Choroid plexus epithelial cell (primary cell): ENCODE measurements around the gene KCNJ4.

Experiments used
- DNase-seq: peaks from one replicate; pipeline ENCODE4 v3.0.0-alpha.2; 2010; ENCODE audit warnings: low read depth
- H3K4me3 ChIP-seq: 2 replicates; pipeline ENCODE4 v1.5.1; 2011; ENCODE audit warnings: low read depth, mild to moderate bottlenecking, control low read depth, low read length, moderate library complexity
- TF ChIP-seq, protein P1 (sequence below): conservative IDR thresholded peaks from 2 replicates; pipeline ENCODE4 v1.5.1; 2011; ENCODE audit warnings: low read depth, mild to moderate bottlenecking, control low read depth, inconsistent platforms, low read length, moderate library complexity

The KCNJ4 gene

DNA sequence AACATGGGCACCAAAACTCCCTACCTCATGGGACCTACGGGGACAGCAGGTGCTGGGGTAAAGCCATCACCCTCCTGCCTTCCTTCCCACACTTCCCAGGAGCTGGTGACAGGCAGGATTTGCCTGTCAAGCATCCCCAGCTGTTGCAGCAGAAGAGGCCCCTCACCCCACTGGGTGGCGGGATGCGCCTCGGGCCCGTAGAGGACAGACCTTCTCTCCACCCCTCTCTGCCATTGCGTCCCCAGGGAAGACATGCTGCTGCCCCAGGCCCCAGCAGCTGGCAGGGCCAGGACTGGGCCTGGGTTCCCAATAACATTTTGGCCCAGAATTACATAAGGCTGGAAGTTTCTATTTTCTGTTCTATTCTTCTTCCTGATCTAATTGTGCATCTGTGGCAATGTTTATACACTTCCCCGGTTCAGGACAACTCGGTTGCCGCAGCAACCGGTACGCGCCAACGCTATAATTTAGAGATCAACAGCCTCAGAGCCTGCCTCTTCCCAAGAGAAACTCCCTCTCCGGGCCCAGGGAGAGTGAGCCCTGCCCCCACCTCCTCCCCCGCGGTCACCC lies 25.4 kb downstream of the KCNJ4 start:
- TF ChIP-seq, protein P1, sequence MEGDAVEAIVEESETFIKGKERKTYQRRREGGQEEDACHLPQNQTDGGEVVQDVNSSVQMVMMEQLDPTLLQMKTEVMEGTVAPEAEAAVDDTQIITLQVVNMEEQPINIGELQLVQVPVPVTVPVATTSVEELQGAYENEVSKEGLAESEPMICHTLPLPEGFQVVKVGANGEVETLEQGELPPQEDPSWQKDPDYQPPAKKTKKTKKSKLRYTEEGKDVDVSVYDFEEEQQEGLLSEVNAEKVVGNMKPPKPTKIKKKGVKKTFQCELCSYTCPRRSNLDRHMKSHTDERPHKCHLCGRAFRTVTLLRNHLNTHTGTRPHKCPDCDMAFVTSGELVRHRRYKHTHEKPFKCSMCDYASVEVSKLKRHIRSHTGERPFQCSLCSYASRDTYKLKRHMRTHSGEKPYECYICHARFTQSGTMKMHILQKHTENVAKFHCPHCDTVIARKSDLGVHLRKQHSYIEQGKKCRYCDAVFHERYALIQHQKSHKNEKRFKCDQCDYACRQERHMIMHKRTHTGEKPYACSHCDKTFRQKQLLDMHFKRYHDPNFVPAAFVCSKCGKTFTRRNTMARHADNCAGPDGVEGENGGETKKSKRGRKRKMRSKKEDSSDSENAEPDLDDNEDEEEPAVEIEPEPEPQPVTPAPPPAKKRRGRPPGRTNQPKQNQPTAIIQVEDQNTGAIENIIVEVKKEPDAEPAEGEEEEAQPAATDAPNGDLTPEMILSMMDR = no peak
- no peak overlapping the region for H3K4me3 ChIP-seq
- DNase-seq = peak; percentile 17

DNA sequence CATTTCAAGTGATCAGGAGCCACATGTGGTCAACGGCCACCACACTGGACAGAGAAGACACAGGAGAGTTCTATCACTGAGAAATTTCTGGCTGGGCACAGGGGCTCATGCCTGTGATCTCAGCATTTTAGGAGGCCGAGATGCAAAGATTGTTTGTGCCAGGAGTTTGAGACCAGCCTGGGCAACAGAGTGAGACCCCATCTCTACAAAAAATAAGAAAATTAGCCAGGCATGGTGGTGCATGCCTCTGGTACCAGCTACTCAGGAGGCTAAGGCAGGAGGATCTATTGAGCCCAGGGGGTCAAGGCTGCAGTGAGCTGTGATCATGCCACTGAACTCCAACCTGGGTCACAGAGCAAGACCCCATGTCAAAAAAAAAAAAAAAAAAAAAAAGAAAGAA lies 26.3 kb downstream of the KCNJ4 start:
- DNase-seq = no peak
- TF ChIP-seq, protein P1 = no peak
- H3K4me3 ChIP-seq = no peak overlapping the region

DNA sequence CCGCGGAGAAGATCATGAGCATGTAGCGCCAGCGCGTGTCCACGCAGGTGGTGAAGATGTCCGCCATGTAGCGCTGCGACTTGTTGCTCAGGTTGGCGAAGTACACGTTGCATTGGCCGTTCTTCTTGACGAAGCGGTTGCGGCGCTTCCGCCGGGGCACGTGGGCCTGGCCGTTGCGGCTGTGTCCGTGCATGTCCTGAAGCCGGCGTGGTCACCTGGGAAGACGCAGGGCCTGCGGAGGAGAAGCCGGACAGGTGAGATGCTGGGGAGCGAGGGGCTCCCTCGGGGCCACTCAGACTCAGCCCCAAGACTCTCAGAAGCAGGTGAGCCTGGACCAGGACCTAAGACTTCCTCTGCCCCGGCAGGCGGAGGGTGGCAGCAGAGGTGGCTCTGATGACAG lies 27.1 kb downstream of the KCNJ4 start:
- H3K4me3 ChIP-seq = no peak overlapping the region
- no peak for DNase-seq

DNA sequence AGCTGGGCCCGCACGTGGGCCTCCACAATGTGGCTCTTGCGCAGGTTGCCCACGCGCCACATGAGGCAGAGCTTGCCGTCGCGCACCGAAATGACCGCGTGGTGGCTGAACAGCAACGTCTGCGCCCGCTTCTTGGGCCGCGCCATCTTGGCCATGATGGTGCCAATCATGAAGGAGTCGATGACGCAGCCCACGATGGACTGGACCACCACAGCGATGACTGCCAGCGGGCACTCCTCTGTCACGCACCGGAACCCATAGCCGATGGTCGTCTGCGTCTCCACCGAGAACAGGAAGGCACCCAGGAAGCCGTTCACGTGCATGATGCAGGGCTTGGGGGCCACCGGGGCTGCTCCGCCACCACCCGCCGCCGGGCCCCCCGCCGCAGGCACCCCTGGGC lies 27.5 kb downstream of the KCNJ4 start:
- TF ChIP-seq, protein P1 = no peak
- DNase-seq = no peak
- H3K4me3 ChIP-seq = no peak overlapping the region

More for the DNA sequence above, 27.1 kb downstream of the KCNJ4 start:
- TF ChIP-seq, protein P1 = no peak

DNA sequence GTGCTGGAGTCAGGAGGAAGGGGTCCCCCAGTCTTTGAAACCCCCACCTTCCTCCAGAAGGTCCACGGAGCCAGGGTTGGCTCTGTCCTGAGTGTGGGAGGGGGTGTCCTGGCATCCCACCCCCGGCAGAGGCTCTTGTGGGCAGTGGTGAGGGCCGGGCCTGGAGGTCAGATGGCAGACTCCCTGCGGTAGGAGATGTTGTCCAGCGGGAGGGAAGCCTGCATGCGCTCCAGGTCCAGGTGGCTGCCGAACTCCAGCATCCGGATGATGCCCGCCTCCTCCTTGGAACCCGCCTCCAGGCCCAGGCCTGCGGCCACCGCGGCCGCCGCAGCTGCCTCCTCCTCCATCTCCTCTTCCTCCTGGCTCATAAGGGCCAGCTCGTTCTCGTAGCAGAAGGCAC lies 28.4 kb downstream of the KCNJ4 start:
- TF ChIP-seq, protein P1 = no peak
- no peak overlapping the region for H3K4me3 ChIP-seq
- DNase-seq = no peak

DNA sequence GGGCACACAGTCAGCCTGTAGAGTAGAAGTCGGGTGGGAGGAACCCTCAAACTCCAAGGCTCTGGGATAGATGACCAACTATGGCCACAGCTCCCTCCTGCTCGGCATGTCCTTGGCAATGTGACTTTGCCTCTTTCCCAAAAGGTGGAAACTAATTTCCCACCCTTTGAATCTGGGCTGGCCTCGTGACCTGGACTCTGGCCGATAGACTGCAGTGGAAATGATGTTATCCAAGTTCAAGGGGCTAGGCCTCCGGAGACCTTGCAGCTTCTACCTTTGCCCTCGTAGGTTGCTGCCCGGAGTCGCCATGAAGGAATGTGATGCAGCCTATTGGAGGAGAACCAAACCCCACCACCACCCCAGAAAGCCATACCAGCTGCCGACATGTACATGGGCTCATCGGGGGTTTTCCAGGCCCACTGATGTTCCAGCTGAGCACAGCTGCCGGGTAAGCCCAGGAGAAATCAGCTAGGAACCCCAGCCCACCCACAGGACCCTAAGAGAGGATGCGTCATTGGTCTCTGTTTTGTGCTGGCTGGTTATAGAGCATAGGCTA lies 30.4 kb downstream of the KCNJ4 start:
- no peak for DNase-seq
- TF ChIP-seq, protein P1 = no peak
- no peak overlapping the region for H3K4me3 ChIP-seq
